ENCODE results near the gene APBB2.

The APBB2 gene

GRCh38 chr4:41214136-41214824 is at the start of gene APBB2:
Gene APBB2 (minus strand): TSS chr4:41214542. CDS start chr4:41033254, 181,288 bp downstream.
- H3K4me3 ChIP-seq (ENCODE audit: low read length) = peak within 1 kb of the TSS; percentile 94

GRCh38 chr4:41262198-41262597 is 47.9 kb upstream of the APBB2 start:
- no peak overlapping the region for H3K9ac ChIP-seq (ENCODE audit: low read length)
- H3K36me3 ChIP-seq (ENCODE audit: control insufficient read depth, insufficient read depth, low read length, severe bottlenecking) = peaks cover 67% of the 10 kb centered on the region
- no peaks in the 10 kb centered on the region for H3K27me3 ChIP-seq (replicated peaks; ENCODE audit: control insufficient read depth, insufficient read depth, low read length)
- H3K4me1 ChIP-seq (ENCODE audit: control insufficient read depth, insufficient read depth, low read length) = no peaks in the 10 kb centered on the region
- no peak for DNase-seq (ENCODE audit: low read depth)
- no peaks in the 10 kb centered on the region for H3K9me3 ChIP-seq (ENCODE audit: control insufficient read depth, low read length)
- H3K4me3 ChIP-seq (ENCODE audit: low read length) = no peak overlapping the region

More at GRCh38 chr4:41214136-41214824, at the start of gene APBB2:
- peaks cover 33% of the 10 kb centered on the region for H3K4me1 ChIP-seq (ENCODE audit: control insufficient read depth, insufficient read depth, low read length)
- no peaks in the 10 kb centered on the region for H3K9me3 ChIP-seq (ENCODE audit: control insufficient read depth, low read length)
- H3K27me3 ChIP-seq (replicated peaks; ENCODE audit: control insufficient read depth, insufficient read depth, low read length) = no peaks in the 10 kb centered on the region
- no peaks in the 10 kb centered on the region for H3K36me3 ChIP-seq (ENCODE audit: control insufficient read depth, insufficient read depth, low read length, severe bottlenecking)
- DNase-seq (ENCODE audit: low read depth) = peak; percentile 99
- peak within 1 kb of the TSS; percentile 89 for H3K9ac ChIP-seq (ENCODE audit: low read length)

DNA sequence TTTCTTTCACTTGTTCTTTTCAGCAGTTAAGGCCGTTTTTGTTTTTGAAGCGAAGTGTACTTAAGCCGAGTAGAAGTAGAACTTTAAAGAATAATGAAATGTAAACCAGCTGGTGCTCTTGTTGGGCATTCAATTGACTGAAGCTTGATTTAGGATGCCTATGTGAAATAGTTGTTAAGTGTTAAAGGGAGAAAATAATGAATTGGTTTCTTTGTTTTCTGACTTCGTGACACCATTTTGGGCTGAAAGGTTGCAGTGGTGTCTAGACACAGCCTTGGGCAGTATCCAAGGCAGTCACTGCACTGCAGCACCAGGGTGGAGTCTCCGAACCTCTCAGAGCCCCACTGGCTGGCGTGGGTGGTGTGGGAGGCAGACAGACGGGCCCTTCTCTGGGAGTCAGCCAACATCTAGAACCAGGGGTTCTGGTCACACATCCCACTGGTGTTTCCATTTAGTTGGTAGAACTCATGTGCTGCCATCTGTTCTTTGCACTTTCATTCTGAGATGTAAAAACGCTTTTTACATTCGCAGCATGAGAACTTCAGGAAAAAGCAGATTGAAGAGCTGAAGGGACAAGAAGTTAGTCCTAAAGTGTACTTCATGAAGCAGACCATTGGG is 45.9 kb upstream of the APBB2 start:
- DNase-seq (ENCODE audit: low read depth) = no peak
- no peak overlapping the region for H3K4me3 ChIP-seq (ENCODE audit: low read length)
- H3K9ac ChIP-seq (ENCODE audit: low read length) = no peak overlapping the region
- H3K36me3 ChIP-seq (ENCODE audit: control insufficient read depth, insufficient read depth, low read length, severe bottlenecking) = peaks cover 53% of the 10 kb centered on the region
- no peaks in the 10 kb centered on the region for H3K9me3 ChIP-seq (ENCODE audit: control insufficient read depth, low read length)
- no peaks in the 10 kb centered on the region for H3K4me1 ChIP-seq (ENCODE audit: control insufficient read depth, insufficient read depth, low read length)
- no peaks in the 10 kb centered on the region for H3K27me3 ChIP-seq (replicated peaks; ENCODE audit: control insufficient read depth, insufficient read depth, low read length)

GRCh38 chr4:41258783-41259182 is 44.4 kb upstream of the APBB2 start:
- H3K36me3 ChIP-seq (ENCODE audit: control insufficient read depth, insufficient read depth, low read length, severe bottlenecking) = peaks cover 39% of the 10 kb centered on the region
- H3K9ac ChIP-seq (ENCODE audit: low read length) = peak overlapping the region; percentile 20
- no peaks in the 10 kb centered on the region for H3K9me3 ChIP-seq (ENCODE audit: control insufficient read depth, low read length)
- no peaks in the 10 kb centered on the region for H3K4me1 ChIP-seq (ENCODE audit: control insufficient read depth, insufficient read depth, low read length)
- H3K4me3 ChIP-seq (ENCODE audit: low read length) = peak overlapping the region; percentile 84
- no peaks in the 10 kb centered on the region for H3K27me3 ChIP-seq (replicated peaks; ENCODE audit: control insufficient read depth, insufficient read depth, low read length)
- peak; percentile 85 for DNase-seq (ENCODE audit: low read depth)

DNA sequence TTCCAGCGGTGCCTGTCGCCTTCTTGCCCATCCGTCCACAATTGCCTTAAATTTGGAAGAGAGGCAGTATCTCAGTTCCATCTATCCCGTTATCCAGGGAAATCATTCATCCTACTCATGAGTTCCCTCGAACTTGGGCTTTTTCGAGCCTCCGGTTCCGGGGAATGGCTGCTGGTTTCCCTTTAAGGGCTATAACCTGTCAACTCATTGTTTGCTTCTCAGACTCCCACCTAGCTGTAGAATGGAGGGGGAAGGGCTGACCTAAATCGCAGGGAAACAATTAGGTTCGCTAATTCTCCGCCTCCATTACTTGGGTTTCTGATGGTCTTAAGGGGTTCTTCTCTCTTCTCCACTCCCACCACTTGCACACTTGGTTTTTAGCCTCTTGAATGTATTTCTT is 43.6 kb upstream of the APBB2 start:
- Histone ChIP-seq H3K4me3 (ENCODE audit: low read length) (peak overlapping the region; percentile 84), H3K27me3 (replicated peaks; ENCODE audit: control insufficient read depth, insufficient read depth, low read length) (no peaks in the 10 kb centered on the region), H3K9ac (ENCODE audit: low read length) (peak overlapping the region; percentile 86), H3K36me3 (ENCODE audit: control insufficient read depth, insufficient read depth, low read length, severe bottlenecking) (peaks cover 30% of the 10 kb centered on the region), H3K9me3 (ENCODE audit: control insufficient read depth, low read length) (no peaks in the 10 kb centered on the region), H3K4me1 (ENCODE audit: control insufficient read depth, insufficient read depth, low read length) (no peaks in the 10 kb centered on the region)
- DNase-seq (ENCODE audit: low read depth) = peak; percentile 37

DNA sequence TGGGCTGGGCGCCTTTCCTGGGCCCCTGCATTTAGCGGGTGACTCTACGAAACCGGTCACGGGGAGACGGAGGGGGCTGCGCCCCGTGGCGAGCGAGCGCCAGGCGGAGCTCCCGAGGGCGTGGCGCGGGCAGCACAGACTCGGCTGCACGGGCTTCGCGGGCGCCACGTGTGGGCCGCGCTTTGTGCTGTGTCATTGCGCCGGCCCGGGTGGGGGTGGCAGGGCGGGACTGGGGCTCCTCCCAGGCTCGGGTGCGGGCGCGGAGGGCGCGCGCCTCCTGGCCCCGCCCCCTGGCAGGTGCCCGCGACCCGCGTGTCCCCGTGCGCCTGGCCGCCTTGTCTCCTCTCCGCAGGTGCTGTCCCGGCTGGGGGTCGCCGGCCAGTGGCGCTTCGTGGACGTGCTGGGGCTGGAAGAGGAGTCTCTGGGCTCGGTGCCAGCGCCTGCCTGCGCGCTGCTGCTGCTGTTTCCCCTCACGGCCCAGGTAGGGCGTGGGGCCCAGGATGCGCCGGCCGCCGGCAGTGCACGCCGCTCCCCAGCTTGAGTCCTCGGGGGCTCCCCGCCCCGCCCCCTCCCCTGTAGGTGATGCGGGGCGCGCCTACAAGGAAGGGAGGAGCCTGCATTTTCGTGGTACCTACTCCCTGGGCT is 43.0 kb upstream of the APBB2 start:
- H3K36me3 ChIP-seq (ENCODE audit: control insufficient read depth, insufficient read depth, low read length, severe bottlenecking) = peaks cover 25% of the 10 kb centered on the region
- H3K27me3 ChIP-seq (replicated peaks; ENCODE audit: control insufficient read depth, insufficient read depth, low read length) = no peaks in the 10 kb centered on the region
- no peaks in the 10 kb centered on the region for H3K9me3 ChIP-seq (ENCODE audit: control insufficient read depth, low read length)
- H3K4me3 ChIP-seq (ENCODE audit: low read length) = peak overlapping the region; percentile 84
- no peaks in the 10 kb centered on the region for H3K4me1 ChIP-seq (ENCODE audit: control insufficient read depth, insufficient read depth, low read length)
- peak; percentile 87 for DNase-seq (ENCODE audit: low read depth)
- H3K9ac ChIP-seq (ENCODE audit: low read length) = peak overlapping the region; percentile 86

DNA sequence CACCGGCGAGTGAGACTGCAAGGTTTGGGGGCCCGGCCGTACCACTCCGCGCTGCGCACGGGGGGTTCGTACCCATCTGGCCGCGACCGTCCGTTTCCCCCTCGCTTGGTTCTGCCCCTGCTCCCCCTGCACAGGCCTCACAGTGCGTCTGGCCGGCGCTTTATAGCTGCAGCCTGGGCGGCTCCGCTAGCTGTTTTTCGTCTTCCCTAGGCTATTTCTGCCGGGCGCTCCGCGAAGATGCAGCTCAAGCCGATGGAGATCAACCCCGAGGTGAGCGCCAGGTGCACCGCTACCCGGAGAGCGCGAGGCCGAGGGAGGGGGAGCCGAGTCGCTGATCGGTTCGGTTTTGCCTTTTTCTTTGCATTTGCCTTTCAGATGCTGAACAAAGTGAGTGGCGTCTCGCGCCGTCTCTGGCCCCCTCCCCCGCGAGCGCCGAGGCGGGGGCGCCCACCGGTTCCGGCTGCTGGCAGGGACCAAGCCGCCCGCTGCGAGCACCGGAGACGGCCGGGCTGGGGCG is 42.5 kb upstream of the APBB2 start, which contains the start of gene UCHL1:
Gene UCHL1, plus strand, starts transcription at position 189 of the 517 bp plus-strand sequence. Its CDS starts 49 bp downstream, at position 238.
- Histone ChIP-seq H3K4me3 (ENCODE audit: low read length) (peak within 1 kb of the TSS; percentile 84), H3K4me1 (ENCODE audit: control insufficient read depth, insufficient read depth, low read length) (no peaks in the 10 kb centered on the region), H3K9me3 (ENCODE audit: control insufficient read depth, low read length) (no peaks in the 10 kb centered on the region), H3K9ac (ENCODE audit: low read length) (peak within 1 kb of the TSS; percentile 86), H3K36me3 (ENCODE audit: control insufficient read depth, insufficient read depth, low read length, severe bottlenecking) (peaks cover 19% of the 10 kb centered on the region), H3K27me3 (replicated peaks; ENCODE audit: control insufficient read depth, insufficient read depth, low read length) (no peaks in the 10 kb centered on the region)
- DNase-seq (ENCODE audit: low read depth) = peak; percentile 93

GRCh38 chr4:41256131-41256739 is 41.9 kb upstream of the APBB2 start:
- Histone ChIP-seq H3K4me3 (ENCODE audit: low read length) (peak overlapping the region; percentile 84), H3K4me1 (ENCODE audit: control insufficient read depth, insufficient read depth, low read length) (no peaks in the 10 kb centered on the region), H3K9me3 (ENCODE audit: control insufficient read depth, low read length) (no peaks in the 10 kb centered on the region), H3K36me3 (ENCODE audit: control insufficient read depth, insufficient read depth, low read length, severe bottlenecking) (peaks cover 14% of the 10 kb centered on the region), H3K9ac (ENCODE audit: low read length) (peak overlapping the region; percentile 86), H3K27me3 (replicated peaks; ENCODE audit: control insufficient read depth, insufficient read depth, low read length) (no peaks in the 10 kb centered on the region)
- peak; percentile 74 for DNase-seq (ENCODE audit: low read depth)

- Histone ChIP-seq H3K4me3 (ENCODE audit: low read length) (no peak overlapping the region), H3K9me3 (ENCODE audit: control insufficient read depth, low read length) (no peaks in the 10 kb centered on the region), H3K9ac (ENCODE audit: low read length) (no peak overlapping the region), H3K27me3 (replicated peaks; ENCODE audit: control insufficient read depth, insufficient read depth, low read length) (peaks cover 12% of the 10 kb centered on the region), H3K36me3 (ENCODE audit: control insufficient read depth, insufficient read depth, low read length, severe bottlenecking) (no peaks in the 10 kb centered on the region), H3K4me1 (ENCODE audit: control insufficient read depth, insufficient read depth, low read length) (no peaks in the 10 kb centered on the region)
- DNase-seq (ENCODE audit: low read depth) = no peak
Measured at GRCh38 chr4:41245983-41246382, 31.6 kb upstream of the APBB2 start.

GRCh38 chr4:41241919-41242318 is 27.6 kb upstream of the APBB2 start:
- Histone ChIP-seq H3K9me3 (ENCODE audit: control insufficient read depth, low read length) (peaks cover 9% of the 10 kb centered on the region), H3K27me3 (replicated peaks; ENCODE audit: control insufficient read depth, insufficient read depth, low read length) (peaks cover 4% of the 10 kb centered on the region), H3K4me3 (ENCODE audit: low read length) (no peak overlapping the region), H3K4me1 (ENCODE audit: control insufficient read depth, insufficient read depth, low read length) (no peaks in the 10 kb centered on the region), H3K9ac (ENCODE audit: low read length) (no peak overlapping the region), H3K36me3 (ENCODE audit: control insufficient read depth, insufficient read depth, low read length, severe bottlenecking) (no peaks in the 10 kb centered on the region)
- no peak for DNase-seq (ENCODE audit: low read depth)

GRCh38 chr4:41236508-41236907 is 22.2 kb upstream of the APBB2 start:
- DNase-seq (ENCODE audit: low read depth) = no peak
- Histone ChIP-seq H3K36me3 (ENCODE audit: control insufficient read depth, insufficient read depth, low read length, severe bottlenecking) (no peaks in the 10 kb centered on the region), H3K27me3 (replicated peaks; ENCODE audit: control insufficient read depth, insufficient read depth, low read length) (no peaks in the 10 kb centered on the region), H3K4me1 (ENCODE audit: control insufficient read depth, insufficient read depth, low read length) (no peaks in the 10 kb centered on the region), H3K9ac (ENCODE audit: low read length) (no peak overlapping the region), H3K4me3 (ENCODE audit: low read length) (no peak overlapping the region), H3K9me3 (ENCODE audit: control insufficient read depth, low read length) (peaks cover 9% of the 10 kb centered on the region)
